ENCODE measurements around the gene GABBR2. TPM values are rescaled to one million over a fixed set of nuclear protein-coding genes. Genes with fewer than 3 reads are reported as not detected.

Gene GABBR2
- total and polyA plus RNA-seq, 2 experiments from 2014 or later = 0.89 to 1.3 TPM

DNA sequence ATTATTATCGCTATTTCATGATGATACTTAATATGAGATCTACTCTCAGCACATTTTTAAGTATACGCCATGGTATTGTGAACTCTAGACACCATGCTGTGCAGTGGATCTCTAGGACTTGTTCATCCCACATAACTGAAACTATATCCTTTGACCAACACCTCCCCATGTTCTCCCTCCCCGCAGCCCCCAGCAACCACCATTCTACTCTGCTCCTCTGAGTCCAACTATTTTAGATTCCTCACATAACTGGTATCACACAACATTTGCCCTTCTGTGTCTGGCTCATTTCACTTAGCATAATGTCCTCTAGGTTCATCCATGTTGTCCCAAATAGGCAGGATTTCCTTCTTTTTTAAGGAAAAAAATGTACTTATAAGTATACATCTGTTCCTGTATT lies 446.7 kb downstream of the GABBR2 start:
- Histone ChIP-seq H3F3A (replicated peaks; ENCODE audit: low read depth) (no peaks in the 10 kb centered on the region), H3K36me3 (ENCODE audit: insufficient read depth) (no peaks in the 10 kb centered on the region), H3K9me2 (ENCODE audit: insufficient read depth) (no peaks in the 10 kb centered on the region), H3K27me3 (ENCODE audit: insufficient read depth) (no peaks in the 10 kb centered on the region), H3K4me2 (no peak overlapping the region), H2AFZ (no peak overlapping the region), H3K27ac (ENCODE audit: low read depth) (no peak overlapping the region), H3K4me1 (ENCODE audit: insufficient read depth) (peaks cover 8% of the 10 kb centered on the region; the same call in 1 of the 2 replicates), H4K20me1 (replicated peaks; ENCODE audit: insufficient read depth) (no peaks in the 10 kb centered on the region), H3K79me2 (replicated peaks; ENCODE audit: insufficient read depth) (no peaks in the 10 kb centered on the region), H3K4me3 (no peak overlapping the region)
- no peaks in the 10 kb centered on the region for H3K36me3 Mint-ChIP-seq (ENCODE audit: low read depth)
- H3K4me3 Mint-ChIP-seq = no peak overlapping the region
- no peaks in the 10 kb centered on the region for H3K9me3 Mint-ChIP-seq
- H3K27ac Mint-ChIP-seq = no peak overlapping the region
- no peak for ATAC-seq
- H3K4me1 Mint-ChIP-seq = peaks cover 19% of the 10 kb centered on the region
- no peak for TF ChIP-seq EZH2phosphoT487 (IDR thresholded peaks at IDR 0.05; ENCODE audit: unreplicated experiment)
- no peak for TF ChIP-seq POLR2AphosphoS5 (IDR thresholded peaks at IDR 0.05; ENCODE audit: low read depth)
- TF ChIP-seq EZH2 (IDR thresholded peaks at IDR 0.05; ENCODE audit: low read depth, unreplicated experiment) = no peak
- no peak for TF ChIP-seq CREB1 (CRISPR knock-in tag; IDR thresholded peaks at IDR 0.05; ENCODE audit: low read depth)
- TF ChIP-seq ZNF331 (CRISPR knock-in tag; IDR thresholded peaks at IDR 0.05; ENCODE audit: low read depth) = no peak
- TF ChIP-seq, protein P1, sequence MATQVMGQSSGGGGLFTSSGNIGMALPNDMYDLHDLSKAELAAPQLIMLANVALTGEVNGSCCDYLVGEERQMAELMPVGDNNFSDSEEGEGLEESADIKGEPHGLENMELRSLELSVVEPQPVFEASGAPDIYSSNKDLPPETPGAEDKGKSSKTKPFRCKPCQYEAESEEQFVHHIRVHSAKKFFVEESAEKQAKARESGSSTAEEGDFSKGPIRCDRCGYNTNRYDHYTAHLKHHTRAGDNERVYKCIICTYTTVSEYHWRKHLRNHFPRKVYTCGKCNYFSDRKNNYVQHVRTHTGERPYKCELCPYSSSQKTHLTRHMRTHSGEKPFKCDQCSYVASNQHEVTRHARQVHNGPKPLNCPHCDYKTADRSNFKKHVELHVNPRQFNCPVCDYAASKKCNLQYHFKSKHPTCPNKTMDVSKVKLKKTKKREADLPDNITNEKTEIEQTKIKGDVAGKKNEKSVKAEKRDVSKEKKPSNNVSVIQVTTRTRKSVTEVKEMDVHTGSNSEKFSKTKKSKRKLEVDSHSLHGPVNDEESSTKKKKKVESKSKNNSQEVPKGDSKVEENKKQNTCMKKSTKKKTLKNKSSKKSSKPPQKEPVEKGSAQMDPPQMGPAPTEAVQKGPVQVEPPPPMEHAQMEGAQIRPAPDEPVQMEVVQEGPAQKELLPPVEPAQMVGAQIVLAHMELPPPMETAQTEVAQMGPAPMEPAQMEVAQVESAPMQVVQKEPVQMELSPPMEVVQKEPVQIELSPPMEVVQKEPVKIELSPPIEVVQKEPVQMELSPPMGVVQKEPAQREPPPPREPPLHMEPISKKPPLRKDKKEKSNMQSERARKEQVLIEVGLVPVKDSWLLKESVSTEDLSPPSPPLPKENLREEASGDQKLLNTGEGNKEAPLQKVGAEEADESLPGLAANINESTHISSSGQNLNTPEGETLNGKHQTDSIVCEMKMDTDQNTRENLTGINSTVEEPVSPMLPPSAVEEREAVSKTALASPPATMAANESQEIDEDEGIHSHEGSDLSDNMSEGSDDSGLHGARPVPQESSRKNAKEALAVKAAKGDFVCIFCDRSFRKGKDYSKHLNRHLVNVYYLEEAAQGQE (IDR thresholded peaks at IDR 0.05; ENCODE audit: unreplicated experiment) = no peak
- no peak for TF ChIP-seq NANOG (IDR thresholded peaks at IDR 0.05; ENCODE audit: borderline replicate concordance)
- TF ChIP-seq JUNB (IDR thresholded peaks at IDR 0.05; ENCODE audit: unreplicated experiment) = no peak
- TF ChIP-seq STAT1 (IDR thresholded peaks at IDR 0.05; ENCODE audit: unreplicated experiment) = no peak
- no peak for TF ChIP-seq ZNF114 (CRISPR knock-in tag; IDR thresholded peaks at IDR 0.05)
- no peak for TF ChIP-seq CTCF (conservative IDR thresholded peaks at IDR 0.05; ENCODE audit: low read depth in 2 of 2)
- no peak for TF ChIP-seq ETS1 (IDR thresholded peaks at IDR 0.05)
- TF ChIP-seq, protein P2, sequence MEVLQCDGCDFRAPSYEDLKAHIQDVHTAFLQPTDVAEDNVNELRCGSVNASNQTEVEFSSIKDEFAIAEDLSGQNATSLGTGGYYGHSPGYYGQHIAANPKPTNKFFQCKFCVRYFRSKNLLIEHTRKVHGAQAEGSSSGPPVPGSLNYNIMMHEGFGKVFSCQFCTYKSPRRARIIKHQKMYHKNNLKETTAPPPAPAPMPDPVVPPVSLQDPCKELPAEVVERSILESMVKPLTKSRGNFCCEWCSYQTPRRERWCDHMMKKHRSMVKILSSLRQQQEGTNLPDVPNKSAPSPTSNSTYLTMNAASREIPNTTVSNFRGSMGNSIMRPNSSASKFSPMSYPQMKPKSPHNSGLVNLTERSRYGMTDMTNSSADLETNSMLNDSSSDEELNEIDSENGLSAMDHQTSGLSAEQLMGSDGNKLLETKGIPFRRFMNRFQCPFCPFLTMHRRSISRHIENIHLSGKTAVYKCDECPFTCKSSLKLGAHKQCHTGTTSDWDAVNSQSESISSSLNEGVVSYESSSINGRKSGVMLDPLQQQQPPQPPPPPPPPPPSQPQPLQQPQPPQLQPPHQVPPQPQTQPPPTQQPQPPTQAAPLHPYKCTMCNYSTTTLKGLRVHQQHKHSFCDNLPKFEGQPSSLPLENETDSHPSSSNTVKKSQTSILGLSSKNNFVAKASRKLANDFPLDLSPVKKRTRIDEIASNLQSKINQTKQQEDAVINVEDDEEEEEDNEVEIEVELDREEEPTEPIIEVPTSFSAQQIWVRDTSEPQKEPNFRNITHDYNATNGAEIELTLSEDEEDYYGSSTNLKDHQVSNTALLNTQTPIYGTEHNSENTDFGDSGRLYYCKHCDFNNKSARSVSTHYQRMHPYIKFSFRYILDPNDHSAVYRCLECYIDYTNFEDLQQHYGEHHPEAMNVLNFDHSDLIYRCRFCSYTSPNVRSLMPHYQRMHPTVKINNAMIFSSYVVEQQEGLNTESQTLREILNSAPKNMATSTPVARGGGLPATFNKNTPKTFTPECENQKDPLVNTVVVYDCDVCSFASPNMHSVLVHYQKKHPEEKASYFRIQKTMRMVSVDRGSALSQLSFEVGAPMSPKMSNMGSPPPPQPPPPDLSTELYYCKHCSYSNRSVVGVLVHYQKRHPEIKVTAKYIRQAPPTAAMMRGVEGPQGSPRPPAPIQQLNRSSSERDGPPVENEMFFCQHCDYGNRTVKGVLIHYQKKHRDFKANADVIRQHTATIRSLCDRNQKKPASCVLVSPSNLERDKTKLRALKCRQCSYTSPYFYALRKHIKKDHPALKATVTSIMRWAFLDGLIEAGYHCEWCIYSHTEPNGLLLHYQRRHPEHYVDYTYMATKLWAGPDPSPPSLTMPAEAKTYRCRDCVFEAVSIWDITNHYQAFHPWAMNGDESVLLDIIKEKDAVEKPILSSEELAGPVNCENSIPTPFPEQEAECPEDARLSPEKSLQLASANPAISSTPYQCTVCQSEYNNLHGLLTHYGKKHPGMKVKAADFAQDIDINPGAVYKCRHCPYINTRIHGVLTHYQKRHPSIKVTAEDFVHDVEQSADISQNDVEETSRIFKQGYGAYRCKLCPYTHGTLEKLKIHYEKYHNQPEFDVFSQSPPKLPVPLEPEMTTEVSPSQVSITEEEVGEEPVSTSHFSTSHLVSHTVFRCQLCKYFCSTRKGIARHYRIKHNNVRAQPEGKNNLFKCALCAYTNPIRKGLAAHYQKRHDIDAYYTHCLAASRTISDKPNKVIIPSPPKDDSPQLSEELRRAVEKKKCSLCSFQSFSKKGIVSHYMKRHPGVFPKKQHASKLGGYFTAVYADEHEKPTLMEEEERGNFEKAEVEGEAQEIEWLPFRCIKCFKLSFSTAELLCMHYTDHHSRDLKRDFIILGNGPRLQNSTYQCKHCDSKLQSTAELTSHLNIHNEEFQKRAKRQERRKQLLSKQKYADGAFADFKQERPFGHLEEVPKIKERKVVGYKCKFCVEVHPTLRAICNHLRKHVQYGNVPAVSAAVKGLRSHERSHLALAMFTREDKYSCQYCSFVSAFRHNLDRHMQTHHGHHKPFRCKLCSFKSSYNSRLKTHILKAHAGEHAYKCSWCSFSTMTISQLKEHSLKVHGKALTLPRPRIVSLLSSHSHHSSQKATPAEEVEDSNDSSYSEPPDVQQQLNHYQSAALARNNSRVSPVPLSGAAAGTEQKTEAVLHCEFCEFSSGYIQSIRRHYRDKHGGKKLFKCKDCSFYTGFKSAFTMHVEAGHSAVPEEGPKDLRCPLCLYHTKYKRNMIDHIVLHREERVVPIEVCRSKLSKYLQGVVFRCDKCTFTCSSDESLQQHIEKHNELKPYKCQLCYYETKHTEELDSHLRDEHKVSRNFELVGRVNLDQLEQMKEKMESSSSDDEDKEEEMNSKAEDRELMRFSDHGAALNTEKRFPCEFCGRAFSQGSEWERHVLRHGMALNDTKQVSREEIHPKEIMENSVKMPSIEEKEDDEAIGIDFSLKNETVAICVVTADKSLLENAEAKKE (CRISPR knock-in tag; IDR thresholded peaks at IDR 0.05) = no peak
- H3K27me3 Mint-ChIP-seq (ENCODE audit: insufficient read depth, low read depth, poor library complexity) = no peaks in the 10 kb centered on the region
- no peak for DNase-seq (ENCODE audit: low spot score)

All from GM23338 (cell line).